MG63 (cell line): ENCODE data around the gene CEP83. TPM values are rescaled to one million over a fixed set of nuclear protein-coding genes. Genes with fewer than 3 reads are reported as not detected.

Experiments
- DNase-seq: peaks from one replicate; pipeline ENCODE4 v3.0.0-alpha.2; 2020
- H3K27me3 ChIP-seq: fragments of 250-450 bp; sonication (Bioruptor Pico); 2 replicates; pipeline ENCODE4 v1.5.1; 2020; ENCODE audit warnings: mild to moderate bottlenecking, moderate library complexity
- H3K36me3 ChIP-seq: fragments of 250-450 bp; sonication (Bioruptor Pico); 2 replicates; pipeline ENCODE4 v1.5.1; 2020; ENCODE audit warnings: mild to moderate bottlenecking, moderate library complexity
- H3K4me3 ChIP-seq: fragments of 250-450 bp; sonication (Bioruptor Pico); 2 replicates; pipeline ENCODE4 v1.5.1; 2020; ENCODE audit warnings: mild to moderate bottlenecking, moderate library complexity
- H3K9me3 ChIP-seq: fragments of 250-450 bp; sonication (Bioruptor Pico); 2 replicates; pipeline ENCODE4 v1.5.1; 2020; ENCODE audit warnings: mild to moderate bottlenecking, moderate library complexity
- total RNA-seq: library from RNA; depleted of rRNA; stranded (reverse); fragments of >200 nt; shearing (Covaris generic); gene quantifications from 2 replicates; pipeline ENCODE4 v1.2.3, GENCODE V29; 2014; ENCODE audit warnings: low replicate concordance

Gene CEP83
- total RNA-seq, 1 experiment from 2014 or later, result 9.3 TPM

- DNase-seq, result no peak
- Histone ChIP-seq H3K36me3 (no peaks in the 10 kb centered on the region), H3K27me3 (no peaks in the 10 kb centered on the region), H3K9me3 (no peaks in the 10 kb centered on the region), H3K4me3 (no peak overlapping the region)
Measured at GRCh38 chr12:94272280-94272679, 187.4 kb downstream of the CEP83 start.

GRCh38 chr12:94271351-94271750 is 188.3 kb downstream of the CEP83 start:
- Histone ChIP-seq H3K9me3 (no peaks in the 10 kb centered on the region), H3K27me3 (no peaks in the 10 kb centered on the region), H3K36me3 (no peaks in the 10 kb centered on the region), H3K4me3 (no peak overlapping the region)
- DNase-seq, result no peak

GRCh38 chr12:94269316-94269999 is 190.2 kb downstream of the CEP83 start:
- Histone ChIP-seq H3K9me3 (no peaks in the 10 kb centered on the region), H3K4me3 (no peak overlapping the region)
- DNase-seq, result no peak

DNA sequence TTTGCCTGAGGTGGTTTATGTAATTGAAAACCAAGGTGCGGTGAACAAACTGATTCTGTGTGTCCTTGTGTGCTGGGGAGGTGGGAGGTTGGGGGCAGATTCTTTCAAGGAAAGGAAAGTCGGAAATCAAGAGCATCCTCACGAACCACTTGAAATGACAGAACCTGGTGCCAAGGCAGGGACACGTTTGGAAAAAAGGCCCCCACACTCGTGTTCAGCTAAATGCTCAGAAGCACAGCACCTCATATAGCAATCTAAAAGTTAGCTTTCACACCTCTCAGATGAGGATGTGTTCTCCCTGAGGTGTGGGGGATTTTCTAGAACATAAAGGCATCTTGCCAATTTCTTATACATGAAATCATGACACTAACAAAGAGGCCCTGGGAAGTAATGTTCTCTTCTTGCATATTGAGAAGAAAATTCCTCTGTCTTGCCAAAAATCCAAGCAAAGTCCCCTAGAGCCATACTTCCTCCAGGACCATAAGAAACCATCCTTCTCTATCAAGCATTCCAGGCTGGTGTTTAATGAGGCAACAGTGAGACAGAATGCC is 191.7 kb downstream of the CEP83 start:
- H3K4me3 ChIP-seq, result no peak overlapping the region
- no peak for DNase-seq
- H3K36me3 ChIP-seq, result no peaks in the 10 kb centered on the region

More at GRCh38 chr12:94269316-94269999, 190.2 kb downstream of the CEP83 start:
- Histone ChIP-seq H3K36me3 (no peaks in the 10 kb centered on the region), H3K27me3 (no peaks in the 10 kb centered on the region)

GRCh38 chr12:94267537-94267872 is 192.2 kb downstream of the CEP83 start:
- Histone ChIP-seq H3K4me3 (no peak overlapping the region), H3K9me3 (no peaks in the 10 kb centered on the region), H3K27me3 (no peaks in the 10 kb centered on the region), H3K36me3 (no peaks in the 10 kb centered on the region)
- no peak for DNase-seq

More for the DNA sequence above, 191.7 kb downstream of the CEP83 start:
- Histone ChIP-seq H3K27me3 (no peaks in the 10 kb centered on the region), H3K9me3 (no peaks in the 10 kb centered on the region)

- H3K36me3 ChIP-seq, result no peaks in the 10 kb centered on the region
- H3K4me3 ChIP-seq, result no peak overlapping the region
- H3K27me3 ChIP-seq, result no peaks in the 10 kb centered on the region
- DNase-seq, result peak; percentile 8
- H3K9me3 ChIP-seq, result no peaks in the 10 kb centered on the region
Measured at GRCh38 chr12:94266796-94267536, 192.7 kb downstream of the CEP83 start.

GRCh38 chr12:94265966-94266745 is 193.5 kb downstream of the CEP83 start:
- Histone ChIP-seq H3K36me3 (no peaks in the 10 kb centered on the region), H3K4me3 (no peak overlapping the region), H3K9me3 (no peaks in the 10 kb centered on the region; the same call in 1 of the 2 replicates), H3K27me3 (no peaks in the 10 kb centered on the region)
- no peak for DNase-seq

- no peaks in the 10 kb centered on the region for H3K36me3 ChIP-seq
- DNase-seq, result no peak
- H3K27me3 ChIP-seq, result no peaks in the 10 kb centered on the region
- H3K4me3 ChIP-seq, result no peak overlapping the region
- H3K9me3 ChIP-seq, result no peaks in the 10 kb centered on the region; the same call in 1 of the 2 replicates
Measured at GRCh38 chr12:94265539-94265938, 194.1 kb downstream of the CEP83 start.

GRCh38 chr12:94264736-94265485 is 194.8 kb downstream of the CEP83 start:
- Histone ChIP-seq H3K9me3 (no peaks in the 10 kb centered on the region; the same call in 1 of the 2 replicates), H3K27me3 (no peaks in the 10 kb centered on the region), H3K4me3 (no peak overlapping the region), H3K36me3 (no peaks in the 10 kb centered on the region)
- DNase-seq, result no peak

DNA sequence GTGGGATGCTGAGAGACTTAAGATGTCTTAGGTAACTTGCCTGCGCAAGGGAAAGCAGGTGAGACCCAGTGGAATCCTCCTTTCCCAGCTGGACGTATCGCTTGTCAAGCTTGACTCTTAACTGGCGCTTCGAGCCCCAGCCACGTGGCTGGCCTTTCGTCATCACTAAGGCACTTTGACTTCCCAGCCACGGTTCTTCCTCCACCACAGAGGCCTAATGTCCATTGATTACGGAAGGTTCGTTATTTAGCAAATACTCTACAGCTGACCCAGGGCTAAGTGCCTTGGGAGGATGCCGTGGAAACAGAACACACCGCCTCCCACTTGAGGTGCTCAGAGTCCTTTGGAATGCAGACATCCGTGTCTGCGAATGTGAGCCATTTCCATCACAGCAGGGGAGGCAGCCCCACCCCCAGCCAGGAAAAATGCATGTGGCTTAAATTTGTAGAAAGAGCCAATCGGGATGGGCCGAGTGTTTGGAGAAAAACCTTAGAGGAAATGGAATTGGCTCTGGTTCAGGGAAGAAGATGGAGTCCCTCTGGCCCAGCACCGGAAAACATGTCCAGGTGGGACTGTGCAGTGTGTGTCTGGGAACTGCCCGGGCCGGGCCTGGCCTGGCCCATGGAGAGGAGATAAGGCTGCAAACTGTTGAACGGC is 195.6 kb downstream of the CEP83 start:
- DNase-seq, result no peak
- Histone ChIP-seq H3K4me3 (no peak overlapping the region), H3K36me3 (no peaks in the 10 kb centered on the region), H3K27me3 (no peaks in the 10 kb centered on the region), H3K9me3 (no peaks in the 10 kb centered on the region; the same call in 1 of the 2 replicates)

DNA sequence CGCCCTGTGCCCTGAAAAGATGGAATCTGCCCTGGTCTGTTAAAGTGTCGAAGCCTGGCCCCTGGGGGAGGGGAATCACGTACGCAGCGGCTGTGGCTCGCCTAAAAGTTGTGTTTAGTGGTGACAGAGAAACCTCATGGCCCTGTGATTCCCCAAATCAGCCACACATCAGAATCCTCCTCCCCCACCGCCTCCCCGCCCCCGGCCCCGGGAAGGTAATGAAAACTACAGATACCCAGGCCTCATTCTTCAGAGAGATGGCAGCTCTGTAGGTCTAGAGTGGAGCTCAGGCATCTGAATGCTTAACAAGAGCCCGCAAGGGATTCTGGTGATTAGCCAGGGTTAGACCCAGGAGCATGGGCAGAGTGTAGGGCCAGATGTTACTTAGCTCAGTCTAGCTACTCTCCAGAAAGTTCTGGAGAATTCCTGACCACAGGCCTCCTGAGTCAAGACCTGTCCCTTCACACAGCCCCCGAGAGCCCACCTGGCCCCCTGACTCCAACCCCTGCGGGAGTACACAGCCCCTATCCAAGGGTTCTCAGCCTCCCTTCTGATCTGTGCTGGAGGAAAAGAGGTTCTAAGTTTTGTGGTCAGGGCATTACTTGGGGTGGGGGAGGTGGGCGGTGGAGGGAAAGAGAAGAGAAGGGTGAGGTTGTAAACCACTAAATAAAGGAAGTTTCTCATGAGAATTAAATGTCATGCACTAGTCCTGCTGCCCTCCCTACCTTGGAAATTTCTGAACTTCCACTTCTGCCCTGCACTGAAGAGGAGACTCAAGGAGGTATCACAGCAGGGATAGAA is 196.5 kb downstream of the CEP83 start:
- no peaks in the 10 kb centered on the region; the same call in 1 of the 2 replicates for H3K9me3 ChIP-seq
- no peaks in the 10 kb centered on the region for H3K27me3 ChIP-seq
- no peaks in the 10 kb centered on the region for H3K36me3 ChIP-seq
- peak overlapping the region; percentile 54 for H3K4me3 ChIP-seq
- no peak for DNase-seq

- peak; percentile 91 for DNase-seq
- Histone ChIP-seq H3K4me3 (peak overlapping the region; percentile 54), H3K9me3 (no peaks in the 10 kb centered on the region; the same call in 1 of the 2 replicates), H3K36me3 (no peaks in the 10 kb centered on the region), H3K27me3 (no peaks in the 10 kb centered on the region)
Measured at GRCh38 chr12:94262228-94263010, 197.2 kb downstream of the CEP83 start.

- Histone ChIP-seq H3K4me3 (peak overlapping the region; percentile 54), H3K9me3 (no peaks in the 10 kb centered on the region; the same call in 1 of the 2 replicates), H3K36me3 (no peaks in the 10 kb centered on the region), H3K27me3 (no peaks in the 10 kb centered on the region)
- DNase-seq, result no peak
Measured at GRCh38 chr12:94261786-94262185, 197.9 kb downstream of the CEP83 start.

- Histone ChIP-seq H3K4me3 (no peak overlapping the region), H3K36me3 (no peaks in the 10 kb centered on the region), H3K27me3 (no peaks in the 10 kb centered on the region), H3K9me3 (no peaks in the 10 kb centered on the region; the same call in 1 of the 2 replicates)
- no peak for DNase-seq
Measured at GRCh38 chr12:94261119-94261518, 198.5 kb downstream of the CEP83 start.
